HCT116 (cell line): ENCODE measurements around the gene SFT2D2. TPM values are rescaled to one million over a fixed set of nuclear protein-coding genes. Genes with fewer than 3 reads are reported as not detected.

ENCODE experiments used
- ATAC-seq: fragments of 200-7000 bp; cut with Tn5 transposase; 2 replicates; pipeline ENCODE4 v1.9.1; 2020; ENCODE audit warnings: mild to moderate bottlenecking, moderate library complexity
- BruUV-seq: library from RNA; stranded (reverse); fragments of 400-500 nt; replicated peaks from 2 replicates; lab custom pipeline; 2021; lab: Mats Ljungman, UMichigan
- CTCF ChIA-PET: fragments of 300-600 bp; sonication (Branson Sonifier 250); formaldehyde crosslinking; loops from one replicate; lab custom pipeline; 2021; ENCODE audit warnings: antibody characterized with exemption; lab: Charles Lee
- POLR2A ChIA-PET: fragments of 300-600, 350-600 bp; sonication (Branson Sonifier 250); formaldehyde crosslinking; loops from one replicate; lab custom pipeline; 2021; ENCODE audit warnings: antibody characterized with exemption; lab: Charles Lee
- RAD21 ChIA-PET, 2 experiments: fragments of 300-600 bp; sonication (Branson Sonifier 250); formaldehyde crosslinking; loops; one replicate each; lab custom pipeline; 2023; ENCODE audit warnings: low total read pairs in 2 of 2; ENCODE audit not compliant: uncharacterized antibody in 2 of 2, unreplicated experiment in 2 of 2, low non-redundant PET in 1 of 2; lab: Charles Lee
- DNase-seq: peaks from one replicate; pipeline ENCODE4 v3.0.0-alpha.2; 2010; ENCODE audit warnings: low read depth, low spot score
- H2AFZ ChIP-seq: fragments of 200-600 bp; shearing (Covaris generic), sonication (generic); 2 replicates; pipeline ENCODE4 v1.6.1; 2017; ENCODE audit warnings: low read depth, mixed run types, mixed read lengths, antibody characterized with exemption, low read length; ENCODE audit not compliant: poor library complexity, severe bottlenecking
- H3K27ac ChIP-seq: 2 replicates; pipeline ENCODE4 v1.5.1; 2012; ENCODE audit warnings: low read depth, low read length
- H3K27me3 ChIP-seq: fragments of 200-600 bp; sonication (generic); 2 replicates; pipeline ENCODE4 v1.6.1; 2016; ENCODE audit warnings: mixed run types, low read length, mixed read lengths; ENCODE audit not compliant: insufficient read depth
- H3K36me3 ChIP-seq, 2 experiments: fragments of 200-500 bp in 1 of 2; fragments of 200-600 bp in 1 of 2; sonication (Bioruptor generic) in 1 of 2; sonication (generic) in 1 of 2; 2 replicates each; pipeline versions ENCODE4 v1.5.1 to v1.6.1; 2014 to 2016; ENCODE audit warnings: low read length in 2 of 2, inconsistent platforms in 1 of 2, mixed read lengths in 1 of 2, mixed run types in 1 of 2; ENCODE audit not compliant: insufficient read depth in 2 of 2, control insufficient read depth in 1 of 2
- H3K4me1 ChIP-seq, 2 experiments: fragments of 200-600 bp in 1 of 2; sonication (generic) in 1 of 2; 2 replicates each; pipeline versions ENCODE4 v1.5.1 to v1.6.1; 2012 to 2017; ENCODE audit warnings: low read length in 2 of 2, inconsistent platforms in 1 of 2, mild to moderate bottlenecking in 1 of 2, mixed read lengths in 1 of 2, mixed run types in 1 of 2, moderate library complexity in 1 of 2; ENCODE audit not compliant: insufficient read depth in 2 of 2, control insufficient read depth in 1 of 2
- H3K4me2 ChIP-seq: fragments of 200-600 bp; sonication (generic); 2 replicates; pipeline ENCODE4 v1.6.1; 2017; ENCODE audit warnings: mixed run types, low read length, mixed read lengths
- H3K4me3 ChIP-seq, 2 experiments: fragments of 200-600 bp in 1 of 2; sonication (generic) in 1 of 2; replicated peaks in 1 of 2; 2 replicates each; pipeline ENCODE4 v1.5.1; 2011 to 2016; ENCODE audit warnings: low read length in 2 of 2, control low read depth in 1 of 2, low read depth in 1 of 2, mild to moderate bottlenecking in 1 of 2, mixed read lengths in 1 of 2, mixed run types in 1 of 2
- H3K79me2 ChIP-seq: fragments of 200-600 bp; sonication (generic); 2 replicates; pipeline ENCODE4 v1.6.1; 2017; ENCODE audit warnings: mild to moderate bottlenecking, mixed run types, low read length, moderate library complexity, mixed read lengths; ENCODE audit not compliant: insufficient read depth
- H3K9ac ChIP-seq: fragments of 200-600 bp; sonication (generic); 2 replicates; pipeline ENCODE4 v1.6.1; 2016; ENCODE audit warnings: low read length, mixed read lengths
- H3K9me2 ChIP-seq: fragments of 200-600 bp; sonication (generic), shearing (Covaris generic); 2 replicates; pipeline ENCODE4 v1.6.1; 2017; ENCODE audit warnings: mixed run types, mild to moderate bottlenecking, moderate library complexity; ENCODE audit not compliant: insufficient read depth
- H3K9me3 ChIP-seq, 2 experiments: fragments of 200-500 bp in 1 of 2; fragments of 200-600 bp in 1 of 2; sonication (Bioruptor generic) in 1 of 2; sonication (generic) in 1 of 2; 2 replicates each; pipeline ENCODE4 v1.6.1; 2014 to 2017; ENCODE audit warnings: low read length in 2 of 2, mixed read lengths in 2 of 2, inconsistent platforms in 1 of 2, low read depth in 1 of 2, mild to moderate bottlenecking in 1 of 2, mixed run types in 1 of 2, moderate library complexity in 1 of 2; ENCODE audit not compliant: control insufficient read depth in 1 of 2, insufficient read depth in 1 of 2
- H4K20me1 ChIP-seq: fragments of 200-600 bp; sonication (generic), shearing (Covaris generic); 2 replicates; pipeline ENCODE4 v1.6.1; 2017; ENCODE audit warnings: mixed run types, mild to moderate bottlenecking, moderate library complexity; ENCODE audit not compliant: insufficient read depth
- CBX3 ChIP-seq: IDR thresholded peaks from 2 replicates; pipeline ENCODE4 v1.6.1; 2012; ENCODE audit warnings: low read depth
- CEBPB ChIP-seq: IDR thresholded peaks from 2 replicates; pipeline ENCODE4 v1.6.1; 2012; ENCODE audit warnings: low read depth
- EGR1 ChIP-seq: IDR thresholded peaks from 2 replicates; pipeline ENCODE4 v1.6.1; 2012; ENCODE audit warnings: low read depth
- EZH2 ChIP-seq: fragments of 200-600 bp; sonication (generic); IDR thresholded peaks from 2 replicates; pipeline ENCODE4 v1.6.1; 2017; ENCODE audit warnings: antibody characterized with exemption, mixed run types
- EZH2phosphoT487 ChIP-seq: fragments of 200-600 bp; IDR thresholded peaks from 2 replicates; pipeline ENCODE4 v1.6.1; 2018; ENCODE audit warnings: antibody characterized with exemption, borderline replicate concordance
- FOSL1 ChIP-seq: IDR thresholded peaks from 2 replicates; pipeline ENCODE4 v1.6.1; 2012; ENCODE audit warnings: low read depth
- JUND ChIP-seq: IDR thresholded peaks from 2 replicates; pipeline ENCODE4 v1.6.1; 2012
- POLR2A ChIP-seq: IDR thresholded peaks from 2 replicates; pipeline ENCODE4 v1.7.0; 2011; ENCODE audit warnings: borderline replicate concordance; ENCODE audit not compliant: insufficient read depth, insufficient read length; ENCODE audit errors: extremely low read depth
- POLR2AphosphoS5 ChIP-seq: IDR thresholded peaks from 2 replicates; pipeline ENCODE4 v1.6.1; 2011; ENCODE audit warnings: mild to moderate bottlenecking, low read depth, low read length, moderate library complexity
- SP1 ChIP-seq: IDR thresholded peaks from 2 replicates; pipeline ENCODE4 v1.6.1; 2012; ENCODE audit warnings: low read depth
- SRF ChIP-seq: IDR thresholded peaks from 2 replicates; pipeline ENCODE4 v1.6.1; 2012; ENCODE audit warnings: low read depth
- TCF7L2 ChIP-seq: IDR thresholded peaks from 2 replicates; pipeline ENCODE4 v1.7.0; 2011; ENCODE audit warnings: borderline replicate concordance, inconsistent platforms; ENCODE audit not compliant: insufficient read depth, insufficient read length; ENCODE audit errors: extremely low read depth
- YY1 ChIP-seq: IDR thresholded peaks from 2 replicates; pipeline ENCODE4 v1.6.1; 2011; ENCODE audit warnings: low read length, low read depth, moderate library complexity, mild to moderate bottlenecking; ENCODE audit not compliant: insufficient replicate concordance; ENCODE audit errors: extremely low read depth
- ZNF274 ChIP-seq: fragments of 200-500 bp; sonication (Bioruptor generic); IDR thresholded peaks from 2 replicates; pipeline ENCODE4 v1.6.1; 2014; ENCODE audit warnings: mild to moderate bottlenecking, low read depth, low read length, inconsistent platforms
- intact Hi-C: fragments of 100-400 bp; cut with micrococcal nuclease; formaldehyde crosslinking; loops from 2 replicates; pipeline ENCODE4 v1.10.0; 2022
- total RNA-seq: library from RNA; stranded (reverse); gene quantifications from one replicate; pipeline ENCODE4 v1.2.1, GENCODE V29; 2021; ENCODE audit not compliant: unreplicated experiment
- TF ChIP-seq, protein P1 (sequence below): IDR thresholded peaks from 2 replicates; pipeline ENCODE4 v1.6.1; 2012; ENCODE audit warnings: low read depth
- TF ChIP-seq, protein P2 (sequence below), 3 experiments: fragments of 200-600 bp in 1 of 3; sonication (generic) in 1 of 3; IDR thresholded peaks in 2 of 3; conservative IDR thresholded peaks in 1 of 3; 2 replicates each; pipeline ENCODE4 v1.5.1; 2012 to 2017; ENCODE audit warnings: low read depth in 2 of 3, low read length in 2 of 3, antibody characterized with exemption in 1 of 3, borderline replicate concordance in 1 of 3, control low read depth in 1 of 3, mild to moderate bottlenecking in 1 of 3, mixed read lengths in 1 of 3, mixed run types in 1 of 3, moderate library complexity in 1 of 3; ENCODE audit not compliant: insufficient read depth in 1 of 3

The SFT2D2 gene
- total RNA-seq, 1 experiment from 2014 or later: 57.5 TPM

DNA sequence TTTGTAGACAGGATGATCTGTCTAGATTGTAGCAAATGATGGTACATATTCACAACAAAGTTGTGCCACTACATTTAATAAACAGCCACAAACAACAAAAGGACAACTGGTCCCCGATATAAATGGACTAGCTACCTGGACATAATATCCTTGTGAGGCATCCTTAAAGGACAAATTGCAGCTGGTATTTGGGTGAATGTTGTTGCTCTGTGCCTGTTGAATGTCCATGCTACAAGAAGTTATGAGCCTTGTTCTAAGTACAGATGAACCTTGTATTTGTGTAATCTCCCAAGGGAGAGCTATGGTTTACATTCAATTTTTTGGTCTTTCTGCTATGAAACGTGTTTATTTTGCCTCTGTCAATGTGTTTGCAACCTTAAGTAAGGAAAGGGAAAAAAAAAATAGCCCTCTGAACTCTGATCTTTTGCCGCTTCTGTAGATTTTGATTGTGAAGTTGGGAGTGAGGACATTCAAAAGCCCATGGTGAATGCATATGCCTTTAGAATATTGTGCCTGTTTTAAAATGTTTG, 26.5 kb downstream of the SFT2D2 start:
- Histone ChIP-seq H3K4me2 (no peak overlapping the region), H3K4me1 (no peaks in the 10 kb centered on the region), H3K79me2 (peaks cover 26% of the 10 kb centered on the region), H3K9ac (no peak overlapping the region), H3K9me2 (no peaks in the 10 kb centered on the region), H3K27ac (no peak overlapping the region), H4K20me1 (0 out of 2 replicates have a peak, but pooled peaks cover 3% of the 10 kb centered on the region), H3K36me3 (no peaks in the 10 kb centered on the region), H2AFZ (no peak overlapping the region), H3K4me3 (no peak overlapping the region), H3K9me3 (no peaks in the 10 kb centered on the region; a peak in 2 of 4 replicates), H3K27me3 (no peaks in the 10 kb centered on the region)
- ChIA-PET POLR2A (no interaction called here), CTCF (interaction anchor here (0.8 kb wide), 1 partner anchor 16 kb away, joined by 4 read pairs; no protein-coding TSS in a partner anchor), RAD21 (no interaction called here)
- TF ChIP-seq POLR2A (no peak), SRF (no peak), JUND (no peak), EZH2 (no peak), FOSL1 (no peak), EGR1 (no peak), YY1 (no peak), TCF7L2 (no peak), CBX3 (no peak), ZNF274 (no peak), EZH2phosphoT487 (no peak), POLR2AphosphoS5 (no peak), CEBPB (no peak), SP1 (no peak)
- TF ChIP-seq, protein P1, sequence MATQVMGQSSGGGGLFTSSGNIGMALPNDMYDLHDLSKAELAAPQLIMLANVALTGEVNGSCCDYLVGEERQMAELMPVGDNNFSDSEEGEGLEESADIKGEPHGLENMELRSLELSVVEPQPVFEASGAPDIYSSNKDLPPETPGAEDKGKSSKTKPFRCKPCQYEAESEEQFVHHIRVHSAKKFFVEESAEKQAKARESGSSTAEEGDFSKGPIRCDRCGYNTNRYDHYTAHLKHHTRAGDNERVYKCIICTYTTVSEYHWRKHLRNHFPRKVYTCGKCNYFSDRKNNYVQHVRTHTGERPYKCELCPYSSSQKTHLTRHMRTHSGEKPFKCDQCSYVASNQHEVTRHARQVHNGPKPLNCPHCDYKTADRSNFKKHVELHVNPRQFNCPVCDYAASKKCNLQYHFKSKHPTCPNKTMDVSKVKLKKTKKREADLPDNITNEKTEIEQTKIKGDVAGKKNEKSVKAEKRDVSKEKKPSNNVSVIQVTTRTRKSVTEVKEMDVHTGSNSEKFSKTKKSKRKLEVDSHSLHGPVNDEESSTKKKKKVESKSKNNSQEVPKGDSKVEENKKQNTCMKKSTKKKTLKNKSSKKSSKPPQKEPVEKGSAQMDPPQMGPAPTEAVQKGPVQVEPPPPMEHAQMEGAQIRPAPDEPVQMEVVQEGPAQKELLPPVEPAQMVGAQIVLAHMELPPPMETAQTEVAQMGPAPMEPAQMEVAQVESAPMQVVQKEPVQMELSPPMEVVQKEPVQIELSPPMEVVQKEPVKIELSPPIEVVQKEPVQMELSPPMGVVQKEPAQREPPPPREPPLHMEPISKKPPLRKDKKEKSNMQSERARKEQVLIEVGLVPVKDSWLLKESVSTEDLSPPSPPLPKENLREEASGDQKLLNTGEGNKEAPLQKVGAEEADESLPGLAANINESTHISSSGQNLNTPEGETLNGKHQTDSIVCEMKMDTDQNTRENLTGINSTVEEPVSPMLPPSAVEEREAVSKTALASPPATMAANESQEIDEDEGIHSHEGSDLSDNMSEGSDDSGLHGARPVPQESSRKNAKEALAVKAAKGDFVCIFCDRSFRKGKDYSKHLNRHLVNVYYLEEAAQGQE: no peak
- TF ChIP-seq, protein P2, sequence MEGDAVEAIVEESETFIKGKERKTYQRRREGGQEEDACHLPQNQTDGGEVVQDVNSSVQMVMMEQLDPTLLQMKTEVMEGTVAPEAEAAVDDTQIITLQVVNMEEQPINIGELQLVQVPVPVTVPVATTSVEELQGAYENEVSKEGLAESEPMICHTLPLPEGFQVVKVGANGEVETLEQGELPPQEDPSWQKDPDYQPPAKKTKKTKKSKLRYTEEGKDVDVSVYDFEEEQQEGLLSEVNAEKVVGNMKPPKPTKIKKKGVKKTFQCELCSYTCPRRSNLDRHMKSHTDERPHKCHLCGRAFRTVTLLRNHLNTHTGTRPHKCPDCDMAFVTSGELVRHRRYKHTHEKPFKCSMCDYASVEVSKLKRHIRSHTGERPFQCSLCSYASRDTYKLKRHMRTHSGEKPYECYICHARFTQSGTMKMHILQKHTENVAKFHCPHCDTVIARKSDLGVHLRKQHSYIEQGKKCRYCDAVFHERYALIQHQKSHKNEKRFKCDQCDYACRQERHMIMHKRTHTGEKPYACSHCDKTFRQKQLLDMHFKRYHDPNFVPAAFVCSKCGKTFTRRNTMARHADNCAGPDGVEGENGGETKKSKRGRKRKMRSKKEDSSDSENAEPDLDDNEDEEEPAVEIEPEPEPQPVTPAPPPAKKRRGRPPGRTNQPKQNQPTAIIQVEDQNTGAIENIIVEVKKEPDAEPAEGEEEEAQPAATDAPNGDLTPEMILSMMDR (IDR thresholded peaks at IDR 0.05 in 2 of 3, conservative IDR thresholded peaks at IDR 0.05 in 1 of 3; ENCODE audit: borderline replicate concordance in 1 of 3, insufficient read depth in 1 of 3, low read depth in 2 of 3, low read length in 2 of 3): no peak
- no TSS peak for BruUV-seq
- no peak for DNase-seq
- intact Hi-C loops: no loop called here
- no peak for ATAC-seq
